ENCODE results near the gene PTGES2.

Gene PTGES2

GRCh38 chr9:128142596-128142995, 15.1 kb upstream of the PTGES2 start:
- peaks cover 0 to 2% of the 10 kb centered on the region in 2 donors for H3K27me3 ChIP-seq
- no peak for DNase-seq
- H3K36me3 ChIP-seq: no peaks in the 10 kb centered on the region
- no peaks in the 10 kb centered on the region for H3K4me1 ChIP-seq
- H3K9me3 ChIP-seq: no peaks in the 10 kb centered on the region
- TF ChIP-seq CTCF (IDR thresholded peaks at IDR 0.05): no peak
- H3K4me3 ChIP-seq: no peak overlapping the region
- H3K27ac ChIP-seq: no peak overlapping the region
- intact Hi-C loops (cut with DNase I; ENCODE audit: low total_unique reads): no loop called here

- Histone ChIP-seq H3K27ac (no peak overlapping the region), H3K4me1 (no peaks in the 10 kb centered on the region), H3K27me3 (peaks cover 0 to 2% of the 10 kb centered on the region in 2 donors), H3K9me3 (no peaks in the 10 kb centered on the region), H3K4me3 (no peak overlapping the region), H3K36me3 (no peaks in the 10 kb centered on the region)
- TF ChIP-seq CTCF (IDR thresholded peaks at IDR 0.05): no peak
- no peak for DNase-seq
- intact Hi-C loops (cut with DNase I; ENCODE audit: low total_unique reads): no loop called here
Observed at GRCh38 chr9:128142061-128142460, 14.5 kb upstream of the PTGES2 start.

- Histone ChIP-seq H3K9me3 (no peaks in the 10 kb centered on the region), H3K27me3 (peaks cover 0 to 2% of the 10 kb centered on the region in 2 donors), H3K36me3 (no peaks in the 10 kb centered on the region), H3K4me3 (no peak overlapping the region), H3K27ac (no peak overlapping the region), H3K4me1 (no peaks in the 10 kb centered on the region)
- DNase-seq: no peak
- TF ChIP-seq CTCF (IDR thresholded peaks at IDR 0.05): no peak
- intact Hi-C loops (cut with DNase I; ENCODE audit: low total_unique reads): no loop called here
Observed at GRCh38 chr9:128141604-128142003, 14.1 kb upstream of the PTGES2 start.

GRCh38 chr9:128139621-128140020, 12.1 kb upstream of the PTGES2 start:
- peaks cover 0 to 5% (median 0%) of the 10 kb centered on the region in 4 donors for H3K4me1 ChIP-seq
- H3K9me3 ChIP-seq: no peaks in the 10 kb centered on the region
- peaks cover 0 to 2% of the 10 kb centered on the region in 2 donors for H3K27me3 ChIP-seq
- no peaks in the 10 kb centered on the region for H3K36me3 ChIP-seq
- no peak for DNase-seq
- intact Hi-C loops (cut with DNase I; ENCODE audit: low total_unique reads): no loop called here
- no peak overlapping the region for H3K27ac ChIP-seq
- H3K4me3 ChIP-seq: no peak overlapping the region
- no peak for TF ChIP-seq CTCF (IDR thresholded peaks at IDR 0.05)

GRCh38 chr9:128138001-128138400, 10.5 kb upstream of the PTGES2 start:
- H3K36me3 ChIP-seq: no peaks in the 10 kb centered on the region
- no peak overlapping the region for H3K27ac ChIP-seq
- no peak for DNase-seq
- H3K27me3 ChIP-seq: peaks cover 0 to 2% of the 10 kb centered on the region in 2 donors
- H3K4me1 ChIP-seq: peaks cover 0 to 5% (median 0%) of the 10 kb centered on the region in 4 donors
- no peak overlapping the region for H3K4me3 ChIP-seq
- H3K9me3 ChIP-seq: no peaks in the 10 kb centered on the region
- intact Hi-C loops (cut with DNase I; ENCODE audit: low total_unique reads): no loop called here
- no peak for TF ChIP-seq CTCF (IDR thresholded peaks at IDR 0.05)

Measured in tibial artery (tissue), 4 donors.